Fibroblast of mammary gland (primary cell): Measurements from ENCODE around the gene PRELP.

Source experiments
- DNase-seq: peaks from one replicate; pipeline ENCODE4 v3.0.0-alpha.2; 2010; ENCODE audit warnings: low read depth
- H3K4me3 ChIP-seq: 2 replicates; pipeline ENCODE4 v1.5.1; 2011; ENCODE audit warnings: low read depth, mild to moderate bottlenecking, low read length, moderate library complexity; ENCODE audit not compliant: control insufficient read depth
- TF ChIP-seq, protein P1 (sequence below): conservative IDR thresholded peaks from 2 replicates; pipeline ENCODE4 v1.5.1; 2011; ENCODE audit warnings: low read depth, low read length, inconsistent platforms; ENCODE audit not compliant: control insufficient read depth, insufficient read depth

The PRELP gene

DNA sequence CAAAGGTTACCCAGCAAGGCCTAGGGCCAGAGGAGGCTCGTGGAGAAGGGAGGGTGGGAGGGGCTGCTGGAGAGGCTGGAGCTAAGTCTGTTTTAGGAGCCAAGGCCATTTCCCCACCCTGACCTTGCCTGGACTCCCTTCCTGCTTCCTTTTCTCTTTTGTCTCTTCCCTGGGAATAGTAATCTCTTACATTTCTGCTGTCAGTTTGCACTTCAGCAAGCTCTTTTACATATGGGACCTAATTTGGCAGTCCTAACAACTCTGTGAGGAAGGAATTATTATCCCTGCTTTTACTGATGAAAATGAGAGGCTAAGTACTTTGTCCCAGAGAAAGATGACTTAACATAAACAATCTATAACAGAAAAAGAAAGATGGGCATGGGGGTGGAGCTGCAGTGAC is 32.2 kb downstream of the PRELP start:
- DNase-seq, result no peak
- TF ChIP-seq, protein P1, sequence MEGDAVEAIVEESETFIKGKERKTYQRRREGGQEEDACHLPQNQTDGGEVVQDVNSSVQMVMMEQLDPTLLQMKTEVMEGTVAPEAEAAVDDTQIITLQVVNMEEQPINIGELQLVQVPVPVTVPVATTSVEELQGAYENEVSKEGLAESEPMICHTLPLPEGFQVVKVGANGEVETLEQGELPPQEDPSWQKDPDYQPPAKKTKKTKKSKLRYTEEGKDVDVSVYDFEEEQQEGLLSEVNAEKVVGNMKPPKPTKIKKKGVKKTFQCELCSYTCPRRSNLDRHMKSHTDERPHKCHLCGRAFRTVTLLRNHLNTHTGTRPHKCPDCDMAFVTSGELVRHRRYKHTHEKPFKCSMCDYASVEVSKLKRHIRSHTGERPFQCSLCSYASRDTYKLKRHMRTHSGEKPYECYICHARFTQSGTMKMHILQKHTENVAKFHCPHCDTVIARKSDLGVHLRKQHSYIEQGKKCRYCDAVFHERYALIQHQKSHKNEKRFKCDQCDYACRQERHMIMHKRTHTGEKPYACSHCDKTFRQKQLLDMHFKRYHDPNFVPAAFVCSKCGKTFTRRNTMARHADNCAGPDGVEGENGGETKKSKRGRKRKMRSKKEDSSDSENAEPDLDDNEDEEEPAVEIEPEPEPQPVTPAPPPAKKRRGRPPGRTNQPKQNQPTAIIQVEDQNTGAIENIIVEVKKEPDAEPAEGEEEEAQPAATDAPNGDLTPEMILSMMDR, result no peak
- no peak overlapping the region for H3K4me3 ChIP-seq

DNA sequence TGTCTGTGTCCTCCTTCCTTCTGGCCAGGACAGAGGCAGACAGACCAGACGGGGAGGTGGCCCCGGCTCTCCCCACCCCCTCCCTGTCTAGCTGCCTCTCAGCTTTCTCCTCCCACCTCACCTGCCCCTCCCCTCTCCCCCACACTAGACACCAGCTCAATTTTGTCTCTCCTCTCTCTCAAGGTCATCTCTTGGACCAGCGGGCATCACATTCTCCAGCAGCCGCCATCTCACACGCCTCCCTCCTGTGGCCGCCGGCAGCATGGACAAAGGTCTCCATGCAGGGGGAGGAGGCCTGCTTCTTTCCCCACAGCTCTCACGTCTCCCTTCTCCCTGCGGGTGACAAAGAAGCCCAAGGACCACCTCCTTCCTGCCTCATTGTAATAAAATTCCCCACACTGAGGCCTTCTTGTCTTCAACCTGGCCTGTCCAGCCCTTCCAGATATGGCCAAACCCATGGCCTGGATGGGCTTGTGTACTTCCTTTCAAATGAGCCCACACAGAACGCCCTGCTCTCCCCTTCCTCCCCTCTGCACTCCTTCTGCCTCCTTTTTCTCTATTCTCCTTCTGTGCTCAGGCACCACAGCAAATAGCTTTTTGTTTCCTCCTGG is 33.0 kb downstream of the PRELP start:
- TF ChIP-seq, protein P1, result no peak
- no peak for DNase-seq
- no peak overlapping the region for H3K4me3 ChIP-seq

DNA sequence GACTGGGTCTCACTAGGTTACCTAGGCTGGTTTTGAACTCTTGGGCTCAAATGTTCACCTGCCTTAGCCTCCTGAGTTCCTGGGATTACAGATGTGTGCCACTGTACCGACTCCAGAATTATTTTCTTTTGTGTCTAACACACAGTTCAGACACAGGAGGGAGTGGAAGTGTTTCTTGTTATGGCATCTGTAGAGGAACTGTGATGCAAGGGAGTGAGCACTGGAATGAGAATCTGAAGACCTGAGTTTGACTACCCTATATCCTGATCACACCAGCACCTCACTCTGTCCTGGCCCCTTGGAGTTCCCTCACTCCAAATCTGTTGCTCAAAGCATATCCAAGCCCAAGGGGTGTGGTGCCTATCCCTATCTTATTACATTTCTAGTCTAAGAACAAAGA is 33.5 kb downstream of the PRELP start:
- H3K4me3 ChIP-seq, result no peak overlapping the region
- TF ChIP-seq, protein P1, result no peak
- DNase-seq, result peak; percentile 22

DNA sequence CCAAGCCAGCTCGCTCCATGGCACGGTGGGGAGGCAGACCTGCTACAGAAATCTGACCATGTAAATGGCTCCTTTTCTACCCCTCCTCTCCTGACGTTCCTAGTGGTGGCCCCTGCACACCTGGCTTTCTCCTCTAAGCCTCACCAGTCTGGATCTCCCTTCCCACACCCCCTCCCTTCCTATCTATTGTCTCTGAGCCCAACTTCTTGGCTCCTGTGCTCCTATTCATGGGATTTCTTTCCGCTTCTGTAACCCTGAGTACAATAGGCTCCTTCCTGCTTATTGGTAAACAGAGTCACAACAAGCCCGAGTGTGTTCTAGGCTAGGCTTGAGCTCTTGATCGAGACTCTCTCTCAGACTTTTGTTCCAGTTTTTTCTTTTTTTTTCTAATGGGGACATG is 35.9 kb downstream of the PRELP start:
- H3K4me3 ChIP-seq, result no peak overlapping the region
- no peak for DNase-seq
- TF ChIP-seq, protein P1, result no peak

DNA sequence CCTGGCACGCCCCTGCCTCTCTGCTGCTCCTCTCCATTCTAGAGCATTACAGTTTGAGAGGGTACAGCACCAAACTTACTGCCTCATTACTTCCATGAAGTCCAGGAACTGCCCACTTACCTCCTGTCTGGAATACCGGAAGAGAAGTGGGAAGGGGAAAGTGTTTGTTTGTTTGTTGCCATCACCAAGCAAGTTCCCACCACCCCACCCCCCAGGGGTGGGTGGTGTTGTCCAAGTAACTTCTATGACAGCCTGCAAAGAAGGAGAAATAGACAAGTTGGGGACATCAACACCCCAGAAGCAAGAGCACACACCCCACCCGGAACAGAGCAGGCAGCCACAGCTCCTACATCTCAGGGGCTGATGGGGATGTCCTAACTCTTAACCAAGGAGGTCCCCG is 36.3 kb downstream of the PRELP start:
- H3K4me3 ChIP-seq, result no peak overlapping the region
- TF ChIP-seq, protein P1, result no peak
- no peak for DNase-seq

DNA sequence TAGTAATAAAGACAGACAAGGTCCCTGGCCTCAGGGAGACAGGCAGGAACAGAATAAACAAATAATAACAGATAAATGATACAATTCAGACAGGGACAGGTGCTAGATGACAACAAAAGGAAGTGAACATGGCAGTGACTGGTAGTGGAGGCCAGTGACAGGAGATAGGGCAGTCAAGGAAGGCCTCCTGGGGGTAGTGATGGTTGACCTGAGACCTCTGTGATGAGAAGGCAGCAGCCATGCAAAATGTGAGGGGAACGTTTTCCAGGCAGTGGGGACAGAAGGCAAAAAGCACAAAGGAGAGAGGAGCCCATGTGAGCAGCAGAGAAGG is 36.9 kb downstream of the PRELP start:
- DNase-seq, result no peak
- TF ChIP-seq, protein P1, result no peak

More for the DNA sequence above, 36.9 kb downstream of the PRELP start:
- no peak overlapping the region for H3K4me3 ChIP-seq
